ENCODE data around the gene KDM2A.

The KDM2A gene

GRCh38 chr11:67288452-67289225, 169.6 kb downstream of the KDM2A start:
- peak; percentile 93 for DNase-seq

GRCh38 chr11:67289226-67289650, 170.2 kb downstream of the KDM2A start, which contains the start of gene ANKRD13D:
TSS of gene ANKRD13D (plus strand) at chr11:67289303. CDS start at chr11:67289461, 158 bp downstream.
- DNase-seq = peak; percentile 86

GRCh38 chr11:67289651-67290479, 170.8 kb downstream of the KDM2A start:
- peak; percentile 83 for DNase-seq

GRCh38 chr11:67290801-67291200, 171.7 kb downstream of the KDM2A start:
- DNase-seq = no peak

- DNase-seq = no peak
Observed at GRCh38 chr11:67291481-67292381, 172.7 kb downstream of the KDM2A start.

GRCh38 chr11:67292671-67293070, 173.6 kb downstream of the KDM2A start:
- DNase-seq = no peak

- DNase-seq = no peak
Observed at GRCh38 chr11:67293090-67293489, 174.0 kb downstream of the KDM2A start.

- peak; percentile 46 for DNase-seq
Observed at GRCh38 chr11:67295846-67296245, 176.8 kb downstream of the KDM2A start.

- DNase-seq = no peak
Observed at GRCh38 chr11:67298786-67299185, 179.7 kb downstream of the KDM2A start.

GRCh38 chr11:67299471-67300191, 180.6 kb downstream of the KDM2A start:
- DNase-seq = no peak

GRCh38 chr11:67300256-67300755, 181.2 kb downstream of the KDM2A start:
- DNase-seq = no peak

- no peak for DNase-seq
Observed at GRCh38 chr11:67300756-67301312, 181.8 kb downstream of the KDM2A start.

- DNase-seq = no peak
Observed at GRCh38 chr11:67301313-67301921, 182.4 kb downstream of the KDM2A start.

GRCh38 chr11:67301951-67302516, 183.0 kb downstream of the KDM2A start:
- peak; percentile 94 for DNase-seq

- DNase-seq = peak; percentile 88
Observed at GRCh38 chr11:67302571-67303131, 183.6 kb downstream of the KDM2A start.

GRCh38 chr11:67303132-67303834, 184.2 kb downstream of the KDM2A start, which contains the start of gene SSH3:
TSS of gene SSH3 (plus strand) at chr11:67303530. CDS start at chr11:67303626, 96 bp downstream.
- DNase-seq = peak; percentile 96

- peak; percentile 80 for DNase-seq
Observed at GRCh38 chr11:67303835-67304411, 184.9 kb downstream of the KDM2A start.

- no peak for DNase-seq
Observed at GRCh38 chr11:67304511-67305113, 185.5 kb downstream of the KDM2A start.

Data from DMS53 (cell line).